HCT116 (cell line): ENCODE results near the gene CD93. TPM values are rescaled to one million over a fixed set of nuclear protein-coding genes. Genes with fewer than 3 reads are reported as not detected.

Experiments
- ATAC-seq: fragments of 200-7000 bp; cut with Tn5 transposase; 2 replicates; pipeline ENCODE4 v1.9.1; 2020; ENCODE audit warnings: mild to moderate bottlenecking, moderate library complexity
- BruUV-seq: library from RNA; stranded (reverse); fragments of 400-500 nt; replicated peaks from 2 replicates; lab custom pipeline; 2021; lab: Mats Ljungman, UMichigan
- CTCF ChIA-PET: fragments of 300-600 bp; sonication (Branson Sonifier 250); formaldehyde crosslinking; loops from one replicate; lab custom pipeline; 2021; ENCODE audit warnings: antibody characterized with exemption; lab: Charles Lee
- POLR2A ChIA-PET: fragments of 300-600, 350-600 bp; sonication (Branson Sonifier 250); formaldehyde crosslinking; loops from one replicate; lab custom pipeline; 2021; ENCODE audit warnings: antibody characterized with exemption; lab: Charles Lee
- RAD21 ChIA-PET, 2 experiments: fragments of 300-600 bp; sonication (Branson Sonifier 250); formaldehyde crosslinking; loops; one replicate each; lab custom pipeline; 2023; ENCODE audit warnings: low total read pairs in 2 of 2; ENCODE audit not compliant: uncharacterized antibody in 2 of 2, unreplicated experiment in 2 of 2, low non-redundant PET in 1 of 2; lab: Charles Lee
- DNase-seq: peaks from one replicate; pipeline ENCODE4 v3.0.0-alpha.2; 2010; ENCODE audit warnings: low read depth, low spot score
- H2AFZ ChIP-seq: fragments of 200-600 bp; shearing (Covaris generic), sonication (generic); 2 replicates; pipeline ENCODE4 v1.6.1; 2017; ENCODE audit warnings: low read depth, mixed run types, mixed read lengths, antibody characterized with exemption, low read length; ENCODE audit not compliant: poor library complexity, severe bottlenecking
- H3K27ac ChIP-seq: 2 replicates; pipeline ENCODE4 v1.5.1; 2012; ENCODE audit warnings: low read depth, low read length
- H3K27me3 ChIP-seq: fragments of 200-600 bp; sonication (generic); 2 replicates; pipeline ENCODE4 v1.6.1; 2016; ENCODE audit warnings: mixed run types, low read length, mixed read lengths; ENCODE audit not compliant: insufficient read depth
- H3K36me3 ChIP-seq, 2 experiments: fragments of 200-500 bp in 1 of 2; fragments of 200-600 bp in 1 of 2; sonication (Bioruptor generic) in 1 of 2; sonication (generic) in 1 of 2; 2 replicates each; pipeline versions ENCODE4 v1.5.1 to v1.6.1; 2014 to 2016; ENCODE audit warnings: low read length in 2 of 2, inconsistent platforms in 1 of 2, mixed read lengths in 1 of 2, mixed run types in 1 of 2; ENCODE audit not compliant: insufficient read depth in 2 of 2, control insufficient read depth in 1 of 2
- H3K4me1 ChIP-seq, 2 experiments: fragments of 200-600 bp in 1 of 2; sonication (generic) in 1 of 2; 2 replicates each; pipeline versions ENCODE4 v1.5.1 to v1.6.1; 2012 to 2017; ENCODE audit warnings: low read length in 2 of 2, inconsistent platforms in 1 of 2, mild to moderate bottlenecking in 1 of 2, mixed read lengths in 1 of 2, mixed run types in 1 of 2, moderate library complexity in 1 of 2; ENCODE audit not compliant: insufficient read depth in 2 of 2, control insufficient read depth in 1 of 2
- H3K4me2 ChIP-seq: fragments of 200-600 bp; sonication (generic); 2 replicates; pipeline ENCODE4 v1.6.1; 2017; ENCODE audit warnings: mixed run types, low read length, mixed read lengths
- H3K4me3 ChIP-seq, 2 experiments: fragments of 200-600 bp in 1 of 2; sonication (generic) in 1 of 2; replicated peaks in 1 of 2; 2 replicates each; pipeline ENCODE4 v1.5.1; 2011 to 2016; ENCODE audit warnings: low read length in 2 of 2, control low read depth in 1 of 2, low read depth in 1 of 2, mild to moderate bottlenecking in 1 of 2, mixed read lengths in 1 of 2, mixed run types in 1 of 2
- H3K79me2 ChIP-seq: fragments of 200-600 bp; sonication (generic); 2 replicates; pipeline ENCODE4 v1.6.1; 2017; ENCODE audit warnings: mild to moderate bottlenecking, mixed run types, low read length, moderate library complexity, mixed read lengths; ENCODE audit not compliant: insufficient read depth
- H3K9ac ChIP-seq: fragments of 200-600 bp; sonication (generic); 2 replicates; pipeline ENCODE4 v1.6.1; 2016; ENCODE audit warnings: low read length, mixed read lengths
- H3K9me2 ChIP-seq: fragments of 200-600 bp; sonication (generic), shearing (Covaris generic); 2 replicates; pipeline ENCODE4 v1.6.1; 2017; ENCODE audit warnings: mixed run types, mild to moderate bottlenecking, moderate library complexity; ENCODE audit not compliant: insufficient read depth
- H3K9me3 ChIP-seq, 2 experiments: fragments of 200-500 bp in 1 of 2; fragments of 200-600 bp in 1 of 2; sonication (Bioruptor generic) in 1 of 2; sonication (generic) in 1 of 2; 2 replicates each; pipeline ENCODE4 v1.6.1; 2014 to 2017; ENCODE audit warnings: low read length in 2 of 2, mixed read lengths in 2 of 2, inconsistent platforms in 1 of 2, low read depth in 1 of 2, mild to moderate bottlenecking in 1 of 2, mixed run types in 1 of 2, moderate library complexity in 1 of 2; ENCODE audit not compliant: control insufficient read depth in 1 of 2, insufficient read depth in 1 of 2
- H4K20me1 ChIP-seq: fragments of 200-600 bp; sonication (generic), shearing (Covaris generic); 2 replicates; pipeline ENCODE4 v1.6.1; 2017; ENCODE audit warnings: mixed run types, mild to moderate bottlenecking, moderate library complexity; ENCODE audit not compliant: insufficient read depth
- CBX3 ChIP-seq: IDR thresholded peaks from 2 replicates; pipeline ENCODE4 v1.6.1; 2012; ENCODE audit warnings: low read depth
- CEBPB ChIP-seq: IDR thresholded peaks from 2 replicates; pipeline ENCODE4 v1.6.1; 2012; ENCODE audit warnings: low read depth
- EGR1 ChIP-seq: IDR thresholded peaks from 2 replicates; pipeline ENCODE4 v1.6.1; 2012; ENCODE audit warnings: low read depth
- ELF1 ChIP-seq: IDR thresholded peaks from 2 replicates; pipeline ENCODE4 v1.6.1; 2012; ENCODE audit warnings: low read depth, borderline replicate concordance
- EZH2 ChIP-seq: fragments of 200-600 bp; sonication (generic); IDR thresholded peaks from 2 replicates; pipeline ENCODE4 v1.6.1; 2017; ENCODE audit warnings: antibody characterized with exemption, mixed run types
- EZH2phosphoT487 ChIP-seq: fragments of 200-600 bp; IDR thresholded peaks from 2 replicates; pipeline ENCODE4 v1.6.1; 2018; ENCODE audit warnings: antibody characterized with exemption, borderline replicate concordance
- FOSL1 ChIP-seq: IDR thresholded peaks from 2 replicates; pipeline ENCODE4 v1.6.1; 2012; ENCODE audit warnings: low read depth
- JUND ChIP-seq: IDR thresholded peaks from 2 replicates; pipeline ENCODE4 v1.6.1; 2012
- MAX ChIP-seq: IDR thresholded peaks from 2 replicates; pipeline ENCODE4 v1.6.1; 2012
- POLR2A ChIP-seq: IDR thresholded peaks from 2 replicates; pipeline ENCODE4 v1.7.0; 2011; ENCODE audit warnings: borderline replicate concordance; ENCODE audit not compliant: insufficient read depth, insufficient read length; ENCODE audit errors: extremely low read depth
- POLR2AphosphoS5 ChIP-seq: IDR thresholded peaks from 2 replicates; pipeline ENCODE4 v1.6.1; 2011; ENCODE audit warnings: mild to moderate bottlenecking, low read depth, low read length, moderate library complexity
- RAD21 ChIP-seq: IDR thresholded peaks from 2 replicates; pipeline ENCODE4 v1.6.1; 2012; ENCODE audit warnings: low read depth, mild to moderate bottlenecking
- TCF7L2 ChIP-seq: IDR thresholded peaks from 2 replicates; pipeline ENCODE4 v1.7.0; 2011; ENCODE audit warnings: borderline replicate concordance, inconsistent platforms; ENCODE audit not compliant: insufficient read depth, insufficient read length; ENCODE audit errors: extremely low read depth
- YY1 ChIP-seq: IDR thresholded peaks from 2 replicates; pipeline ENCODE4 v1.6.1; 2011; ENCODE audit warnings: low read length, low read depth, moderate library complexity, mild to moderate bottlenecking; ENCODE audit not compliant: insufficient replicate concordance; ENCODE audit errors: extremely low read depth
- ZFX ChIP-seq: fragments of 450-650 bp; IDR thresholded peaks from 2 replicates; pipeline ENCODE4 v1.6.1; 2017
- ZNF274 ChIP-seq: fragments of 200-500 bp; sonication (Bioruptor generic); IDR thresholded peaks from 2 replicates; pipeline ENCODE4 v1.6.1; 2014; ENCODE audit warnings: mild to moderate bottlenecking, low read depth, low read length, inconsistent platforms
- intact Hi-C: fragments of 100-400 bp; cut with micrococcal nuclease; formaldehyde crosslinking; loops from 2 replicates; pipeline ENCODE4 v1.10.0; 2022
- total RNA-seq: library from RNA; stranded (reverse); gene quantifications from one replicate; pipeline ENCODE4 v1.2.1, GENCODE V29; 2021; ENCODE audit not compliant: unreplicated experiment
- TF ChIP-seq, protein P1 (sequence below): IDR thresholded peaks from 2 replicates; pipeline ENCODE4 v1.6.1; 2012
- TF ChIP-seq, protein P2 (sequence below): IDR thresholded peaks from 2 replicates; pipeline ENCODE4 v1.6.1; 2011; ENCODE audit warnings: mild to moderate bottlenecking, low read length, moderate library complexity; ENCODE audit not compliant: insufficient replicate concordance; ENCODE audit errors: extremely low read depth

The CD93 gene
- total RNA-seq, 1 experiment from 2014 or later, result 0.07 TPM

GRCh38 chr20:23118766-23119165, 32.6 kb upstream of the CD93 start:
- intact Hi-C loops, result no loop called here
- CTCF ChIA-PET, result no interaction called here
- Histone ChIP-seq H3K4me1 (peaks cover 0 to 7% of the 10 kb centered on the region in 2 experiments; a peak in 1 of 4 replicates), H3K9ac (no peak overlapping the region), H4K20me1 (no peaks in the 10 kb centered on the region), H3K27ac (no peak overlapping the region), H3K9me3 (no peaks in the 10 kb centered on the region), H3K4me3 (no peak overlapping the region), H2AFZ (no peak overlapping the region), H3K4me2 (no peak overlapping the region), H3K36me3 (no peaks in the 10 kb centered on the region), H3K79me2 (no peaks in the 10 kb centered on the region), H3K9me2 (no peaks in the 10 kb centered on the region), H3K27me3 (no peaks in the 10 kb centered on the region)
- ATAC-seq (no peak), DNase-seq (no peak)
- TF ChIP-seq FOSL1 (no peak), EZH2 (no peak), EZH2phosphoT487 (no peak), ELF1 (no peak), MAX (no peak), ZNF274 (no peak), TCF7L2 (no peak), EGR1 (no peak), CEBPB (no peak), POLR2AphosphoS5 (no peak), POLR2A (no peak), YY1 (no peak), RAD21 (no peak), ZFX (no peak), CBX3 (no peak), JUND (no peak)
- TF ChIP-seq, protein P1, sequence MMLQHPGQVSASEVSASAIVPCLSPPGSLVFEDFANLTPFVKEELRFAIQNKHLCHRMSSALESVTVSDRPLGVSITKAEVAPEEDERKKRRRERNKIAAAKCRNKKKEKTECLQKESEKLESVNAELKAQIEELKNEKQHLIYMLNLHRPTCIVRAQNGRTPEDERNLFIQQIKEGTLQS, result no peak
- TF ChIP-seq, protein P2, sequence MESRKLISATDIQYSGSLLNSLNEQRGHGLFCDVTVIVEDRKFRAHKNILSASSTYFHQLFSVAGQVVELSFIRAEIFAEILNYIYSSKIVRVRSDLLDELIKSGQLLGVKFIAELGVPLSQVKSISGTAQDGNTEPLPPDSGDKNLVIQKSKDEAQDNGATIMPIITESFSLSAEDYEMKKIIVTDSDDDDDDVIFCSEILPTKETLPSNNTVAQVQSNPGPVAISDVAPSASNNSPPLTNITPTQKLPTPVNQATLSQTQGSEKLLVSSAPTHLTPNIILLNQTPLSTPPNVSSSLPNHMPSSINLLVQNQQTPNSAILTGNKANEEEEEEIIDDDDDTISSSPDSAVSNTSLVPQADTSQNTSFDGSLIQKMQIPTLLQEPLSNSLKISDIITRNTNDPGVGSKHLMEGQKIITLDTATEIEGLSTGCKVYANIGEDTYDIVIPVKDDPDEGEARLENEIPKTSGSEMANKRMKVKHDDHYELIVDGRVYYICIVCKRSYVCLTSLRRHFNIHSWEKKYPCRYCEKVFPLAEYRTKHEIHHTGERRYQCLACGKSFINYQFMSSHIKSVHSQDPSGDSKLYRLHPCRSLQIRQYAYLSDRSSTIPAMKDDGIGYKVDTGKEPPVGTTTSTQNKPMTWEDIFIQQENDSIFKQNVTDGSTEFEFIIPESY, result no peak
- RAD21 ChIA-PET, result no interaction called here
- BruUV-seq, result no TSS peak
- POLR2A ChIA-PET, result no interaction called here
